OCI-LY7 (cell line): ENCODE measurements around the gene KLHL7. TPM values are rescaled to one million over a fixed set of nuclear protein-coding genes. Genes with fewer than 3 reads are reported as not detected.

Experiments used
- BruUV-seq: library from RNA; stranded (reverse); fragments of 400-500 nt; replicated peaks from 2 replicates; lab custom pipeline; 2021; lab: Mats Ljungman, UMichigan
- CTCF ChIA-PET: fragments of 300-600 bp; sonication (Branson Sonifier 250); formaldehyde crosslinking; loops from one replicate; lab custom pipeline; 2022; ENCODE audit warnings: antibody characterized with exemption; ENCODE audit not compliant: unreplicated experiment; lab: Charles Lee
- POLR2A ChIA-PET: fragments of 300-600 bp; sonication (Branson Sonifier 250); formaldehyde crosslinking; loops from one replicate; lab custom pipeline; 2022; ENCODE audit warnings: antibody characterized with exemption; lab: Charles Lee
- DNase-seq: peaks from one replicate; pipeline ENCODE4 v3.0.0-alpha.2; 2015; ENCODE audit warnings: low spot score
- H2AFZ ChIP-seq: fragments of 200-600 bp; sonication (generic), shearing (Covaris generic); 2 replicates; pipeline ENCODE4 v1.6.1; 2014; ENCODE audit warnings: mild to moderate bottlenecking, antibody characterized with exemption, low read length, moderate library complexity
- H3K27ac ChIP-seq: fragments of 200-600 bp; sonication (generic); 2 replicates; pipeline ENCODE4 v1.5.1; 2014; ENCODE audit warnings: mixed run types, low read depth, mild to moderate bottlenecking, moderate library complexity, low read length, inconsistent platforms; ENCODE audit not compliant: poor library complexity, severe bottlenecking
- H3K36me3 ChIP-seq: fragments of 200-600 bp; sonication (generic); 2 replicates; pipeline ENCODE4 v1.6.1; 2014; ENCODE audit warnings: mild to moderate bottlenecking, antibody characterized with exemption, low read length, moderate library complexity, mixed read lengths; ENCODE audit not compliant: insufficient read depth
- H3K4me1 ChIP-seq: fragments of 200-600 bp; sonication (generic); 2 replicates; pipeline ENCODE4 v1.5.1; 2014; ENCODE audit warnings: mild to moderate bottlenecking, low read length; ENCODE audit not compliant: insufficient read depth, poor library complexity, severe bottlenecking
- H3K4me2 ChIP-seq: fragments of 200-600 bp; sonication (generic); 2 replicates; pipeline ENCODE4 v1.6.1; 2014; ENCODE audit warnings: mild to moderate bottlenecking, low read length
- H3K4me3 ChIP-seq: fragments of 200-600 bp; sonication (generic); 2 replicates; pipeline ENCODE4 v1.5.1; 2014; ENCODE audit warnings: mild to moderate bottlenecking, low read depth, low read length; ENCODE audit not compliant: poor library complexity, severe bottlenecking
- H3K79me2 ChIP-seq: fragments of 200-600 bp; sonication (generic); 2 replicates; pipeline ENCODE4 v1.6.1; 2016; ENCODE audit warnings: low read depth, mild to moderate bottlenecking, low read length, moderate library complexity, mixed read lengths; ENCODE audit not compliant: insufficient read depth
- H3K9me2 ChIP-seq: fragments of 200-600 bp; sonication (generic); 2 replicates; pipeline ENCODE4 v1.6.1; 2016; ENCODE audit warnings: mild to moderate bottlenecking, low read length, mixed read lengths; ENCODE audit not compliant: insufficient read depth
- H3K9me3 ChIP-seq: fragments of 200-600 bp; sonication (generic); 2 replicates; pipeline ENCODE4 v1.6.1; 2014; ENCODE audit warnings: mild to moderate bottlenecking, mixed run types, low read length, mixed read lengths
- H4K20me1 ChIP-seq: fragments of 200-600 bp; sonication (generic); 2 replicates; pipeline ENCODE4 v1.6.1; 2014; ENCODE audit warnings: mild to moderate bottlenecking, antibody characterized with exemption, low read length, moderate library complexity, mixed read lengths; ENCODE audit not compliant: insufficient read depth
- EZH2phosphoT487 ChIP-seq: fragments of 200-600 bp; sonication (generic); IDR thresholded peaks from 2 replicates; pipeline ENCODE4 v1.6.1; 2018; ENCODE audit warnings: low read depth, borderline replicate concordance, mild to moderate bottlenecking, mixed run types, antibody characterized with exemption, low read length, moderate library complexity, mixed read lengths
- intact Hi-C: fragments of 100-400 bp; cut with micrococcal nuclease; formaldehyde crosslinking; loops from one replicate; pipeline ENCODE4 v1.10.0; 2022; ENCODE audit not compliant: unreplicated experiment
- total RNA-seq, 2 experiments: library from RNA; depleted of rRNA in 1 of 2; stranded (reverse); fragments of >200 nt in 1 of 2; shearing (Covaris generic) in 1 of 2; gene quantifications; 2 replicates each; pipeline ENCODE4 v1.2.3, GENCODE V29; 2014 to 2022
- TF ChIP-seq, protein P1 (sequence below): fragments of 200-600 bp; sonication (generic); conservative IDR thresholded peaks from 2 replicates; pipeline ENCODE4 v1.5.1; 2014; ENCODE audit warnings: mild to moderate bottlenecking, antibody characterized with exemption, low read length, moderate library complexity, mixed read lengths

The KLHL7 gene
- total RNA-seq, 2 experiments from 2014 or later: 24.4 to 30.2 TPM

DNA sequence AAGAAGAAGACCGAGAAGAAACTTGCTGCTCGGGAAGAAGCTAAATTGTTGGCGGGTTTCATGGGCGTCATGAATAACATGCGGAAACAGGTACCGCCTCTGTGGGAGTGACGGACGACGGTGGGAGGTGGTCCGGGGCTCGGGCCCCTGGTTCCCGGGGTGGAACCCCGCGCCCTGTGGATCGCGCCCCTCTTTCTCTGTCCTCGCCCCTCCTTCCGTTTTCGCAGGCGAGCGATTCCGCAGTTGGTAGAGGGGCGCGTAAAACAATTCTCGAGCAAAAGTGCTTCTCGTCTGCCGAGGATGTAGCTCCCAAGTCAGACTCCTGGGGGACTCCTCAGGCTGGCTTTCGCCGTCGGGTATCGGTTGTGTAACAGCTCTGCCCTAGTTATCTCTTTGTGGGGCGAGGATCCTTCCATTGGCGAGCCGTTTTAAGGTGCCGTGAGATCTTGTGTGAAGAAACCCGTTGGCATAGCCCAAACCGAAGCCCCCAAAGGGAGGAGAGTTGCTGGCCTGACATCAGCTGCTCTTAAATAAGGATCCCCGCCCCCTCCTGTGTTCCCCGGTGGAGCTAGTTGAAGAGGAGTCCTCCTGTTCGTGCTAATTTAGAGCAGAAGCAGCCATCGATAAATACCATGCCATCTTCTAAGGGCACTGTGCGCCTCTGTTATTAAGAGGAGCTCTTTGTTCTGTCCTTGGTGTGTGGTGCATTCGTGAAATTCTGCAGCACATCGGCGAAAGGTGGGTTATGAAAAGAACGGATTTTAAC, 655 bp downstream of the KLHL7 start:
- H3K4me2 ChIP-seq: peak overlapping the region; percentile 91
- TSS peak; percentile 54 for BruUV-seq
- DNase-seq: peak; percentile 70
- H3K79me2 ChIP-seq: peaks cover 29% of the 10 kb centered on the region
- no peaks in the 10 kb centered on the region for H3K9me3 ChIP-seq
- ChIA-PET POLR2A (interaction anchor here (0.5 to 2.8 kb wide), 25 partner anchors 8 to 1660 kb away, joined by 3 to 12 read pairs (median 4); partner anchors contain the start of gene TOMM7), CTCF (interaction anchor here (0.6 to 1.4 kb wide), 6 partner anchors 8 to 166 kb away, joined by 3 to 4 read pairs (median 3); no protein-coding TSS in a partner anchor)
- H3K36me3 ChIP-seq: no peaks in the 10 kb centered on the region; the same call in 1 of the 2 replicates
- peaks cover 22% of the 10 kb centered on the region for H3K4me1 ChIP-seq
- no peaks in the 10 kb centered on the region for H3K9me2 ChIP-seq
- peak overlapping the region; percentile 86 for H2AFZ ChIP-seq
- peak overlapping the region; percentile 80 for H3K27ac ChIP-seq
- no peaks in the 10 kb centered on the region for H4K20me1 ChIP-seq
- TF ChIP-seq, protein P1, sequence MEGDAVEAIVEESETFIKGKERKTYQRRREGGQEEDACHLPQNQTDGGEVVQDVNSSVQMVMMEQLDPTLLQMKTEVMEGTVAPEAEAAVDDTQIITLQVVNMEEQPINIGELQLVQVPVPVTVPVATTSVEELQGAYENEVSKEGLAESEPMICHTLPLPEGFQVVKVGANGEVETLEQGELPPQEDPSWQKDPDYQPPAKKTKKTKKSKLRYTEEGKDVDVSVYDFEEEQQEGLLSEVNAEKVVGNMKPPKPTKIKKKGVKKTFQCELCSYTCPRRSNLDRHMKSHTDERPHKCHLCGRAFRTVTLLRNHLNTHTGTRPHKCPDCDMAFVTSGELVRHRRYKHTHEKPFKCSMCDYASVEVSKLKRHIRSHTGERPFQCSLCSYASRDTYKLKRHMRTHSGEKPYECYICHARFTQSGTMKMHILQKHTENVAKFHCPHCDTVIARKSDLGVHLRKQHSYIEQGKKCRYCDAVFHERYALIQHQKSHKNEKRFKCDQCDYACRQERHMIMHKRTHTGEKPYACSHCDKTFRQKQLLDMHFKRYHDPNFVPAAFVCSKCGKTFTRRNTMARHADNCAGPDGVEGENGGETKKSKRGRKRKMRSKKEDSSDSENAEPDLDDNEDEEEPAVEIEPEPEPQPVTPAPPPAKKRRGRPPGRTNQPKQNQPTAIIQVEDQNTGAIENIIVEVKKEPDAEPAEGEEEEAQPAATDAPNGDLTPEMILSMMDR: no peak
- no peak for TF ChIP-seq EZH2phosphoT487
- peak overlapping the region; percentile 84 for H3K4me3 ChIP-seq
- intact Hi-C loops: loop anchor here (10.0 kb wide), 1 partner anchor 439 kb away; no protein-coding TSS in a partner anchor

DNA sequence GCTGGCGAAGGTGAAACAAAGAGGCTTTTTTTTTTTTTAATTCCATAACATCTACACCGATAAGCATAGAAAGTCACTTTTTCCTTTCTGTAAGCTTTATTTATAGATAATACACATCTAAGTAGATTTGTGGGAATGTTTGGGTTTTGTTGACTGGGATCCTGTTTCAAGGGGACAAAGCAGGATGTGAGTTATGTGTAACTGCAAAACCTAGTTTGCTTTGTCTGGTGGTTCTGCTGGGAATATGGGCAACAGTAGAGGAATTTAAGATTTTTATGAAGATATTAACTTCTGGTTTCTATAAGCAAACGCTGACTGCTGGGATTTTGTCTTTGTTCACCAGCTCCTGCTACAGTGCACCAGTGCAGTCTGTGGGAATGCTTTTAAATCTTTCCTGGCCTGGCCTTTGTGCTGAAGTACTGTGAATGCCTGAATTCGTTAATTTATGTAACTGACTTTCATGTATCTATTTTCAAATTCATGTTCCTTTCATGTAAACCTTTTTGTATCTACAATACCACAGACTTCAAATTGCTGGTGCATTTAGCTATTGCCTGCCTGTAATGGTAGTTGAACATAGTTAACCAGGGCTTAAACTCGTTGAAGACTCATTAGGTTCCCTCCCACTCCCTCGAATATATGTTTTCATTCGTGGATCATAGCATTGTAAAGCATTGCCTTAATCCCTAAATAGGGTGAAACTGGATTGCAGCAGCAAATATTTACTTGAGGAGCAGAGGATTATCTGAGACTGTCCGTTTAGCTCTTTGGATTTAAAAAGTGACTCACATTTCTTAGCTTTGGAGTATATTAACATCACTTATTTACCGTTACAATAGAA, 1.5 kb downstream of the KLHL7 start:
- Histone ChIP-seq H3K9me3 (no peaks in the 10 kb centered on the region), H2AFZ (peak overlapping the region; percentile 86; the same call in 1 of the 2 replicates), H4K20me1 (no peaks in the 10 kb centered on the region), H3K79me2 (peaks cover 29% of the 10 kb centered on the region), H3K4me2 (peak overlapping the region; percentile 91), H3K9me2 (no peaks in the 10 kb centered on the region), H3K4me3 (peak overlapping the region; percentile 84), H3K4me1 (peaks cover 22% of the 10 kb centered on the region), H3K27ac (peak overlapping the region; percentile 80), H3K36me3 (no peaks in the 10 kb centered on the region; the same call in 1 of the 2 replicates)
- BruUV-seq: no TSS peak
- intact Hi-C loops: loop anchor here (10.0 kb wide), 1 partner anchor 438 kb away; no protein-coding TSS in a partner anchor
- ChIA-PET POLR2A (interaction anchor here (0.6 to 2.8 kb wide), 18 partner anchors 7 to 1680 kb away, joined by 3 to 12 read pairs (median 4); partner anchors contain the start of gene TOMM7), CTCF (interaction anchor here (0.7 to 1.4 kb wide), 3 partner anchors 7 to 74 kb away, joined by 3 to 4 read pairs (median 3); no protein-coding TSS in a partner anchor)
- DNase-seq: no peak
- TF ChIP-seq, protein P1: no peak
